NCI-H748 (cell line): Measurements from ENCODE around the gene SCAPER.
A peak's percentile ranks its signal among the peaks of the same experiment; 100 is the strongest.

Experiments used
- DNase-seq: peaks from one replicate; lab custom pipeline; 2025; ENCODE audit not compliant: unreplicated experiment; lab: John Stamatoyannopoulos, UW

SCAPER gene

GRCh38 chr15:76905013-76905839, at the start of gene SCAPER:
Gene SCAPER, minus strand, starts transcription at chr15:76905340. Its CDS starts 21,523 bp downstream, at chr15:76883817.
- peak; percentile 89 for DNase-seq

GRCh38 chr15:76954744-76955143, 49.6 kb upstream of the SCAPER start:
- DNase-seq: peak; percentile 26

GRCh38 chr15:76953913-76954312, 48.8 kb upstream of the SCAPER start:
- DNase-seq: no peak

- no peak for DNase-seq
These were observed 46.1 kb upstream of the SCAPER start for GRCh38 chr15:76951220-76951619.

GRCh38 chr15:76947454-76947853, 42.3 kb upstream of the SCAPER start:
- no peak for DNase-seq

- DNase-seq: no peak
These were observed 40.5 kb upstream of the SCAPER start for GRCh38 chr15:76945494-76946093.

GRCh38 chr15:76942331-76942730, 37.2 kb upstream of the SCAPER start:
- no peak for DNase-seq

GRCh38 chr15:76941636-76942035, 36.5 kb upstream of the SCAPER start:
- DNase-seq: no peak

- no peak for DNase-seq
These were observed 34.6 kb upstream of the SCAPER start for GRCh38 chr15:76939715-76940114.

- DNase-seq: no peak
These were observed 33.6 kb upstream of the SCAPER start for GRCh38 chr15:76938752-76939151.

GRCh38 chr15:76936671-76937070, 31.5 kb upstream of the SCAPER start:
- DNase-seq: no peak

- DNase-seq: no peak
These were observed 30.5 kb upstream of the SCAPER start for GRCh38 chr15:76935620-76936019.

- peak; percentile 32 for DNase-seq
These were observed 27.2 kb upstream of the SCAPER start for GRCh38 chr15:76932135-76932966.

GRCh38 chr15:76931397-76932134, 26.4 kb upstream of the SCAPER start, which contains the start of gene RCN2:
Gene RCN2, plus strand, starts transcription at chr15:76931749. Its CDS starts 93 bp downstream, at chr15:76931842.
- DNase-seq: peak; percentile 92

GRCh38 chr15:76930831-76931396, 25.8 kb upstream of the SCAPER start:
- DNase-seq: no peak

GRCh38 chr15:76929011-76929760, 24.0 kb upstream of the SCAPER start:
- DNase-seq: no peak

GRCh38 chr15:76928201-76928600, 23.1 kb upstream of the SCAPER start:
- DNase-seq: no peak

GRCh38 chr15:76916369-76916768, 11.2 kb upstream of the SCAPER start:
- DNase-seq: no peak

- no peak for DNase-seq
These were observed 8.6 kb upstream of the SCAPER start for GRCh38 chr15:76913737-76914136.

- no peak for DNase-seq
These were observed 7.3 kb upstream of the SCAPER start for GRCh38 chr15:76912430-76912829.
